ENCODE measurements around the gene BLNK. TPM values are rescaled to one million over a fixed set of nuclear protein-coding genes. Genes with fewer than 3 reads are reported as not detected.

The BLNK gene
- total RNA-seq, 1 donor from 2014 or later, result not detected

- H3K4me3 Mint-ChIP-seq (ENCODE audit: unreplicated experiment), result no peak overlapping the region
- H3K9me3 Mint-ChIP-seq (ENCODE audit: low read depth), result no peaks in the 10 kb centered on the region
- peaks cover 20% of the 10 kb centered on the region for H3K27me3 Mint-ChIP-seq (ENCODE audit: low read depth)
- H3K36me3 Mint-ChIP-seq (ENCODE audit: low read depth), result peaks cover 2% of the 10 kb centered on the region
- DNase-seq (ENCODE audit: low spot score), result no peak
- no peak for TF ChIP-seq CTCF (IDR thresholded peaks at IDR 0.05)
- H3K4me1 Mint-ChIP-seq (ENCODE audit: low read depth), result peaks cover 4% of the 10 kb centered on the region
- H3K27ac Mint-ChIP-seq (ENCODE audit: unreplicated experiment), result no peak overlapping the region
These were observed 1.2 kb upstream of the BLNK start for GRCh38 chr10:96272316-96273280.

- no peak for TF ChIP-seq CTCF (IDR thresholded peaks at IDR 0.05)
- Mint-ChIP-seq H3K9me3 (ENCODE audit: low read depth) (no peaks in the 10 kb centered on the region), H3K4me3 (ENCODE audit: unreplicated experiment) (no peak overlapping the region), H3K27ac (ENCODE audit: unreplicated experiment) (no peak overlapping the region), H3K36me3 (ENCODE audit: low read depth) (peaks cover 2% of the 10 kb centered on the region), H3K27me3 (ENCODE audit: low read depth) (peaks cover 24% of the 10 kb centered on the region), H3K4me1 (ENCODE audit: low read depth) (peaks cover 4% of the 10 kb centered on the region)
- no peak for DNase-seq (ENCODE audit: low spot score)
These were observed 798 bp downstream of the BLNK start for GRCh38 chr10:96270571-96270970.

GRCh38 chr10:96269438-96270300 lies 1.7 kb downstream of the BLNK start:
- TF ChIP-seq CTCF (IDR thresholded peaks at IDR 0.05), result no peak
- H3K4me1 Mint-ChIP-seq (ENCODE audit: low read depth), result peaks cover 4% of the 10 kb centered on the region
- DNase-seq (ENCODE audit: low spot score), result no peak
- H3K27ac Mint-ChIP-seq (ENCODE audit: unreplicated experiment), result no peak overlapping the region
- no peaks in the 10 kb centered on the region for H3K9me3 Mint-ChIP-seq (ENCODE audit: low read depth)
- H3K4me3 Mint-ChIP-seq (ENCODE audit: unreplicated experiment), result no peak overlapping the region
- H3K27me3 Mint-ChIP-seq (ENCODE audit: low read depth), result peaks cover 24% of the 10 kb centered on the region
- peaks cover 2% of the 10 kb centered on the region for H3K36me3 Mint-ChIP-seq (ENCODE audit: low read depth)

- TF ChIP-seq CTCF (IDR thresholded peaks at IDR 0.05), result no peak
- H3K27me3 Mint-ChIP-seq (ENCODE audit: low read depth), result peaks cover 24% of the 10 kb centered on the region
- DNase-seq (ENCODE audit: low spot score), result no peak
- no peak overlapping the region for H3K27ac Mint-ChIP-seq (ENCODE audit: unreplicated experiment)
- H3K9me3 Mint-ChIP-seq (ENCODE audit: low read depth), result no peaks in the 10 kb centered on the region
- H3K4me1 Mint-ChIP-seq (ENCODE audit: low read depth), result peaks cover 4% of the 10 kb centered on the region
- peaks cover 2% of the 10 kb centered on the region for H3K36me3 Mint-ChIP-seq (ENCODE audit: low read depth)
- H3K4me3 Mint-ChIP-seq (ENCODE audit: unreplicated experiment), result no peak overlapping the region
These were observed 2.9 kb downstream of the BLNK start for GRCh38 chr10:96268341-96268909.

- no peak overlapping the region for H3K4me3 Mint-ChIP-seq (ENCODE audit: unreplicated experiment)
- H3K9me3 Mint-ChIP-seq (ENCODE audit: low read depth), result no peaks in the 10 kb centered on the region
- no peak overlapping the region for H3K27ac Mint-ChIP-seq (ENCODE audit: unreplicated experiment)
- TF ChIP-seq CTCF (IDR thresholded peaks at IDR 0.05), result no peak
- no peak for DNase-seq (ENCODE audit: low spot score)
- peaks cover 2% of the 10 kb centered on the region for H3K36me3 Mint-ChIP-seq (ENCODE audit: low read depth)
- H3K27me3 Mint-ChIP-seq (ENCODE audit: low read depth), result peaks cover 24% of the 10 kb centered on the region
- peaks cover 4% of the 10 kb centered on the region for H3K4me1 Mint-ChIP-seq (ENCODE audit: low read depth)
These were observed 4.1 kb downstream of the BLNK start for GRCh38 chr10:96267234-96267705.

Measured in chondrocyte (in vitro differentiated cells).